OCI-LY3 (cell line): ENCODE measurements around the gene DDN.

ENCODE experiments used
- H2AFZ ChIP-seq: fragments of 200-600, 300-600 bp; shearing (Covaris generic); 2 replicates; pipeline ENCODE4 v1.6.0; 2014; ENCODE audit warnings: antibody characterized with exemption, low read depth, low read length
- H3K27ac ChIP-seq: fragments of 200-600, 300-600 bp; sonication (generic); 2 replicates; pipeline ENCODE4 v1.5.1; 2014; ENCODE audit warnings: mild to moderate bottlenecking, low read length, moderate library complexity, mixed read lengths
- H3K27me3 ChIP-seq: fragments of 200-600, 300-600 bp; sonication (generic); 2 replicates; pipeline ENCODE4 v1.6.1; 2014; ENCODE audit warnings: low read depth, low read length, mixed read lengths
- H3K36me3 ChIP-seq: fragments of 200-600, 300-600 bp; sonication (generic); replicated peaks from 2 replicates; pipeline ENCODE3; 2014; ENCODE audit warnings: low read depth, low read length, mixed read lengths
- H3K4me1 ChIP-seq: fragments of 300-600, 200-600 bp; sonication (generic); 2 replicates; pipeline ENCODE4 v1.6.1; 2014; ENCODE audit warnings: low read length, mixed read lengths
- H3K4me2 ChIP-seq: fragments of 200-600, 300-600 bp; sonication (generic); 2 replicates; pipeline ENCODE4 v1.6.1; 2014; ENCODE audit warnings: low read length, mixed read lengths
- H3K4me3 ChIP-seq: fragments of 300-600, 200-600 bp; sonication (generic); 2 replicates; pipeline ENCODE4 v1.5.1; 2014; ENCODE audit warnings: antibody characterized with exemption, mild to moderate bottlenecking, low read length, moderate library complexity
- H3K79me2 ChIP-seq: fragments of 300-600, 200-600 bp; shearing (Covaris generic); 2 replicates; pipeline ENCODE4 v1.6.1; 2014; ENCODE audit warnings: mild to moderate bottlenecking, low read length, mixed read lengths
- H3K9ac ChIP-seq: fragments of 300-600, 200-600 bp; shearing (Covaris generic); 2 replicates; pipeline ENCODE4 v1.6.0; 2014; ENCODE audit warnings: mild to moderate bottlenecking, low read length, moderate library complexity
- H3K9me3 ChIP-seq: fragments of 200-600, 300-600 bp; shearing (Covaris generic); 2 replicates; pipeline ENCODE4 v1.6.1; 2014; ENCODE audit warnings: low read length, mixed read lengths; ENCODE audit not compliant: insufficient read depth
- H4K20me1 ChIP-seq: fragments of 200-600, 300-600 bp; sonication (generic); 2 replicates; pipeline ENCODE4 v1.6.1; 2016; ENCODE audit warnings: low read length, mixed read lengths; ENCODE audit not compliant: insufficient read depth
- CTCF ChIP-seq: fragments of 200-600, 300-600 bp; sonication (generic); IDR thresholded peaks from 2 replicates; pipeline ENCODE4 v1.5.1; 2014; ENCODE audit warnings: antibody characterized with exemption, low read length, low read depth
- EZH2phosphoT487 ChIP-seq: fragments of 200-600 bp; shearing (Covaris generic); IDR thresholded peaks from 2 replicates; pipeline ENCODE4 v1.6.1; 2018; ENCODE audit warnings: antibody characterized with exemption, mixed run types, low read depth

The DDN gene

DNA sequence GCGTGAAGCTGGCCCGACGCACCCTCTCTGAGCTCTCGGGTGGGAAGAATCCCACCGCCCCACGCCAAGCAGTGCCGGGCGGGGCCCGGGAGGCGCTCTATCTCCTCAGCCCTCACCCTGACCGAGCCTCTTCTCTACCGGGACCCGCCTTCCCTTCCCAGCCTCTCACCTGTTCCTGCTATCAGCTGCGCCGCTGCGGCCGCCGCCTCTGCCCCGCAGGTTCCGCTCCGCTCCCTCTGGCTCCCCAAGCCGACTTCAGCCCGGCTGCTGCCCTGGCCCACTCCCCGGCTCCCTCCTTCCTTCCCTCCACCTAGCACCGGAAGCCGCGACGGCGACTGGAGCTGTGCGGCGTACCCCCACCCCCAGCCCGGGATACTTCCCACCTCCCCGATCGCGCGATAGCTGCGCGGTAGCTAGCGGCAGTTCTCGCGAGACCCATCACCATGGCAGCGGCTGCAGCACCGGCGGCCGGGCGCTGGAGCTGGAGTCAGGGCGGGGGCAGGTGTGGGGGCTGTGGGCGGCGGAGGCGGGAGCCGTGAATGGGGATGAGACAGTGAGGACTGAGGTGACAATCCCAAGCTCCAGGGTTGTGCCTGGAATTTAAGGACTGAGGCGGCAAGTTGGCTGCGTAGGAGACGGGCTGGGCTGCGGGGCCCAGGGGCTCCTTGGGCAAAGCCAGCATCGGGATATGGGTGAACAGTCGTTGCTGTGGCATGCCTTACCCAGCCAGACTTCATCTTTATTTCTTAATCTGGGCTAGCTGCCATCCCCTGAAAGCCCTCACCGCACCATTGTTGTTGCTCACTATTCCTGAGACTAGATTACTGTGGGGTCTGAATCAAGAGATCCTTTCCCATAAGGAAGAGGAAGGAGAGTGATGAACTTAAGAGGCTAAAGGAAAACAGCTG lies 41.8 kb downstream of the DDN start, which contains the start of gene ARF3:
Gene ARF3 (minus strand): TSS at position 347 of the 908 bp plus-strand sequence. CDS start 16,392 bp downstream, outside the sequence.
- peaks cover 20% of the 10 kb centered on the region for H3K4me1 ChIP-seq
- no peak for TF ChIP-seq EZH2phosphoT487
- TF ChIP-seq CTCF = no peak
- peaks cover 44% of the 10 kb centered on the region for H3K79me2 ChIP-seq
- H3K27ac ChIP-seq = peak within 1 kb of the TSS; percentile 42
- H3K9me3 ChIP-seq = no peaks in the 10 kb centered on the region
- peak within 1 kb of the TSS; percentile 94 for H3K4me3 ChIP-seq
- H4K20me1 ChIP-seq = peaks cover 9% of the 10 kb centered on the region
- peak within 1 kb of the TSS; percentile 97 for H3K4me2 ChIP-seq
- no peaks in the 10 kb centered on the region for H3K27me3 ChIP-seq
- peaks cover 6% of the 10 kb centered on the region for H3K36me3 ChIP-seq
- peak within 1 kb of the TSS; percentile 73 for H2AFZ ChIP-seq
- H3K9ac ChIP-seq = peak within 1 kb of the TSS; percentile 85

- peak overlapping the region; percentile 97 for H3K4me2 ChIP-seq
- no peaks in the 10 kb centered on the region for H3K27me3 ChIP-seq
- H4K20me1 ChIP-seq = peaks cover 14% of the 10 kb centered on the region
- H3K79me2 ChIP-seq = peaks cover 50% of the 10 kb centered on the region
- H3K36me3 ChIP-seq = peaks cover 6% of the 10 kb centered on the region
- peak overlapping the region; percentile 42 for H3K27ac ChIP-seq
- no peaks in the 10 kb centered on the region for H3K9me3 ChIP-seq
- H3K4me3 ChIP-seq = peak overlapping the region; percentile 94
- H2AFZ ChIP-seq = peak overlapping the region; percentile 73; the same call in 1 of the 2 replicates
- peaks cover 20% of the 10 kb centered on the region for H3K4me1 ChIP-seq
- peak overlapping the region; percentile 85 for H3K9ac ChIP-seq
- no peak for TF ChIP-seq CTCF
- no peak for TF ChIP-seq EZH2phosphoT487
Measured at GRCh38 chr12:48956279-48957140, 42.7 kb downstream of the DDN start.

- Histone ChIP-seq H3K36me3 (peaks cover 6% of the 10 kb centered on the region), H4K20me1 (peaks cover 14% of the 10 kb centered on the region), H3K27me3 (no peaks in the 10 kb centered on the region), H2AFZ (no peak overlapping the region), H3K4me2 (no peak overlapping the region), H3K79me2 (peaks cover 50% of the 10 kb centered on the region), H3K4me1 (peaks cover 20% of the 10 kb centered on the region), H3K9me3 (no peaks in the 10 kb centered on the region), H3K4me3 (no peak overlapping the region), H3K9ac (no peak overlapping the region), H3K27ac (no peak overlapping the region)
- no peak for TF ChIP-seq EZH2phosphoT487
- TF ChIP-seq CTCF = no peak
Measured at GRCh38 chr12:48954841-48955501, 44.2 kb downstream of the DDN start.
